Heart left ventricle (tissue), 13 donors: Measurements from ENCODE around the gene CYB5R2.

ENCODE experiments used
- POLR2A ChIP-seq, 2 donors: fragments of 450-650 bp; IDR thresholded peaks; one replicate each; pipeline ENCODE4 v1.6.1; 2017; ENCODE audit warnings: antibody characterized with exemption in 2 of 2, mild to moderate bottlenecking in 2 of 2, moderate library complexity in 2 of 2
- TF ChIP-seq, protein P1 (sequence below), 12 donors: fragments of 200-600 bp; sonication (generic) in 4 of 12; IDR thresholded peaks; one replicate each; pipeline versions ENCODE4 v1.5.0 to v1.8.0; 2018 to 2022; ENCODE audit warnings: antibody characterized with exemption in 12 of 12, mild to moderate bottlenecking in 5 of 12
- donor health status: ischemic (EF 13 %, LVEDD 7.1; RV severe dilation, severe dysfunction).
- donor health status: DM: no; HTN: yes; CAD: no.
- donor health status: DM: no; HTN: no; CAD: no.
- donor health status: ischemic (EF 25% LVEDD 6.9; RV normal size, moderate dysfunction).
- donor health status: ischemic (EF 25% LVEDD 5.7; RV mildly dilated, moderate dysfunction).
- donor health status: ischemic (EF 35%, LVEDD 5.7; RV mildly dilated, moderate dysfunction).
- donor health status: nonischemic (EF 11% LVEDD 7.7; RV severe dilation, severe dysfunction).
- donor health status: DM: yes; HTN: yes; CAD: no.
- donor health status: PGD.
- donor health status: ischemic (EF 29% LVEDD 5.4; RV normal size, mild dysfunction).
- donor health status: nonischemic (EF 23%, LVEDD 6.1; RV moderate dilation, normal function).

DNA sequence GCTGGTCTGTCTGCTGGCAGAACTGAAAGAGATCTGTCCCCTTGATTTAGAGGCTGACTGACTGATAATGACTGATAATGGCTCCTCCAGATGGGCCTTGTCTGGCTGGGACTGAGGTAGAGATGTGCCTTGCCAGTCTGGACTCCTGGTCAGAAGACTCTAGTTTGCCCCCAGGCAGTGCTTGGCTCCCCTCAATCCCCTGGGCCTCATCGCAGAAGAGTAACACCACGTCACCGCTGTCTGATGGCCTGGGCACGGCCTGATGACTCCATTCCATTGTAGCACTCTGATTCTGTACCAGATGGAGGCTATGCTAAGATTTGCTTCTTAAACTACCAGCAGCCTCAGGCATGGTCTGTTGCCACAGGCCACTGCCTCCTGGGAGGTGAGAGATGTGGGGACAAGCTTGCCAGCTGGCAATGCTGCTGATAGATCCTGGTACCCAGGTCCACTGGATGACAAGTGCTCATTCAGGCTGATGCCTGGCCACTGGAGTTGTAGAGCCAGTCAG lies 19.1 kb downstream of the CYB5R2 start:
- TF ChIP-seq, protein P1, sequence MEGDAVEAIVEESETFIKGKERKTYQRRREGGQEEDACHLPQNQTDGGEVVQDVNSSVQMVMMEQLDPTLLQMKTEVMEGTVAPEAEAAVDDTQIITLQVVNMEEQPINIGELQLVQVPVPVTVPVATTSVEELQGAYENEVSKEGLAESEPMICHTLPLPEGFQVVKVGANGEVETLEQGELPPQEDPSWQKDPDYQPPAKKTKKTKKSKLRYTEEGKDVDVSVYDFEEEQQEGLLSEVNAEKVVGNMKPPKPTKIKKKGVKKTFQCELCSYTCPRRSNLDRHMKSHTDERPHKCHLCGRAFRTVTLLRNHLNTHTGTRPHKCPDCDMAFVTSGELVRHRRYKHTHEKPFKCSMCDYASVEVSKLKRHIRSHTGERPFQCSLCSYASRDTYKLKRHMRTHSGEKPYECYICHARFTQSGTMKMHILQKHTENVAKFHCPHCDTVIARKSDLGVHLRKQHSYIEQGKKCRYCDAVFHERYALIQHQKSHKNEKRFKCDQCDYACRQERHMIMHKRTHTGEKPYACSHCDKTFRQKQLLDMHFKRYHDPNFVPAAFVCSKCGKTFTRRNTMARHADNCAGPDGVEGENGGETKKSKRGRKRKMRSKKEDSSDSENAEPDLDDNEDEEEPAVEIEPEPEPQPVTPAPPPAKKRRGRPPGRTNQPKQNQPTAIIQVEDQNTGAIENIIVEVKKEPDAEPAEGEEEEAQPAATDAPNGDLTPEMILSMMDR (IDR thresholded peaks at IDR 0.05), result no peak
- TF ChIP-seq POLR2A (IDR thresholded peaks at IDR 0.05), result no peak
